Upper lobe of left lung (tissue), 6 donors: ENCODE measurements around the gene HIF3A. TPM values are rescaled to one million over a fixed set of nuclear protein-coding genes. Genes with fewer than 3 reads are reported as not detected.

Experiments
- ATAC-seq, 2 donors: fragments of 200-7000 bp; cut with Tn5 transposase; one replicate each; pipeline ENCODE4 v1.9.1; 2022; ENCODE audit warnings: mild to moderate bottlenecking in 2 of 2, moderate library complexity in 2 of 2; ENCODE audit not compliant: low FRiP score in 2 of 2
- DNase-seq, 2 donors: peaks; one replicate each; pipeline ENCODE4 v3.0.0-alpha.2; 2019 to 2020
- H3K27ac ChIP-seq, 4 donors: fragments of 200-600 bp; sonication (generic); one replicate each; pipeline ENCODE4 v1.5.1; 2016 to 2019
- H3K27me3 ChIP-seq, 4 donors: fragments of 200-600 bp; sonication (generic); one replicate each; pipeline ENCODE4 v1.5.1; 2017 to 2019
- H3K36me3 ChIP-seq, 4 donors: fragments of 200-600 bp; sonication (generic); one replicate each; pipeline ENCODE4 v1.5.1; 2016 to 2019
- H3K4me1 ChIP-seq, 4 donors: fragments of 200-600 bp; sonication (generic); one replicate each; pipeline ENCODE4 v1.5.1; 2018 to 2019
- H3K4me3 ChIP-seq, 4 donors: fragments of 200-600 bp; sonication (generic); one replicate each; pipeline ENCODE4 v1.5.1; 2017 to 2019; ENCODE audit warnings: mild to moderate bottlenecking in 2 of 4, moderate library complexity in 1 of 4
- H3K9me3 ChIP-seq, 4 donors: fragments of 200-600 bp; sonication (generic); one replicate each; pipeline ENCODE4 v1.5.1; 2018 to 2019
- EP300 ChIP-seq, 4 donors: sonication (generic); formaldehyde crosslinking; IDR thresholded peaks; one replicate each; pipeline ENCODE4 v1.5.1; 2017; ENCODE audit warnings: antibody characterized with exemption in 4 of 4, control low read depth in 2 of 4
- POLR2A ChIP-seq, 4 donors: fragments of 450-650 bp; IDR thresholded peaks; one replicate each; pipeline ENCODE4 v1.5.1; 2016 to 2017; ENCODE audit warnings: antibody characterized with exemption in 4 of 4, mild to moderate bottlenecking in 2 of 4
- POLR2AphosphoS5 ChIP-seq, 2 donors: sonication (generic); formaldehyde crosslinking; IDR thresholded peaks; one replicate each; pipeline ENCODE4 v1.5.1; 2017; ENCODE audit warnings: antibody characterized with exemption in 2 of 2
- WGBS, 2 donors: methylation state at CpG; one replicate each; pipeline ENCODE4 v1.1.5; 2017 to 2018; 5-methylcytosine and 5-hydroxymethylcytosine counted together
- total RNA-seq, 6 donors: library from RNA; depleted of rRNA in 4 of 6; stranded (reverse); fragments of >200 nt in 4 of 6; gene quantifications; one replicate each; pipeline versions ENCODE4 v1.1.0 to v1.2.1, GENCODE V29; 2016 to 2021
- TF ChIP-seq, protein P1 (sequence below), 6 experiments: fragments of 450-650 bp in 4 of 6; fragments of 200-600 bp in 2 of 6; sonication (generic) in 2 of 6; IDR thresholded peaks; one replicate each; pipeline ENCODE4 v1.5.1; 2016 to 2019; ENCODE audit warnings: antibody characterized with exemption in 6 of 6
- donor health status: DM: no; HTN: no; CAD: no; lungs with moderate emphysema.
- donor health status: DM: no; HTN: yes; CAD: no; lungs with severe emphysema.

HIF3A gene
- total RNA-seq, 6 donors from 2014 or later, result 42.3 to 1,057 (median 61.3) TPM

DNA sequence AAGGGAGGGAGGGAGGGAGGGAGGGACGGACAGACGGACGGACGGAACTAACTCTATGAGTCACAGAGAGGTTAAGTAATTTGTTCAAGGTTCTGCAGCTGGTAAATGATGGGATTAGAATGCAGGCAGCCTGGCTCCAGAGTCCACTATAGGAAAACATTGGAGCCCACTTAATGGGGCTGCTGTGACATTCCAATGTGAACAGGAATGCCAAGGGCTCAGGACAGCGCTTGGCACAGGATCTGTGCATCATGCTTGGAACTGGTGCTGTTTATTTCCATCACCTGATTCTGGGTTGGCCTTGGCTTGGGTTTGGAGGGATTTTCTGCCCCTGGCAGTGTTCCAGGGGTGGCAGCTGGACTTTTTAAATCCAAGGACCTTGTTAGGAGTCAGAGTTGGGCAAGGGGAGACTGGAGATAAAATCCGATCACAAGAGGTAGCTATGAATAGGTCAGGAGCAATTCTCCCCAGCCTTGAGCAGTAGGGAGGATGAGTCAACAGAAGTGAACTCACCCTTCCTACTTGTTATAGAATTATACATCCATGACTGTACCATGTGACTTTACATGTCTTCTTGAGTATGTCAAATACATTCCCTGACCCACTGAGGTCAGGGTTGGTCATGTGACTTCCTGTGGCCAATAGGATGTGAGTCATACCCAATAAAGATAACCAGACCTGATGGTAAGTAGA, 7.8 kb upstream of the HIF3A start:
- H3K9me3 ChIP-seq, result peaks cover 3 to 15% (median 7%) of the 10 kb centered on the region in 4 donors
- peaks cover 12 to 24% (median 17%) of the 10 kb centered on the region in 4 donors for H3K4me1 ChIP-seq
- H3K27me3 ChIP-seq, result no peaks in the 10 kb centered on the region
- peak in 1 of 2 donors; percentile 35 for DNase-seq
- TF ChIP-seq, protein P1, sequence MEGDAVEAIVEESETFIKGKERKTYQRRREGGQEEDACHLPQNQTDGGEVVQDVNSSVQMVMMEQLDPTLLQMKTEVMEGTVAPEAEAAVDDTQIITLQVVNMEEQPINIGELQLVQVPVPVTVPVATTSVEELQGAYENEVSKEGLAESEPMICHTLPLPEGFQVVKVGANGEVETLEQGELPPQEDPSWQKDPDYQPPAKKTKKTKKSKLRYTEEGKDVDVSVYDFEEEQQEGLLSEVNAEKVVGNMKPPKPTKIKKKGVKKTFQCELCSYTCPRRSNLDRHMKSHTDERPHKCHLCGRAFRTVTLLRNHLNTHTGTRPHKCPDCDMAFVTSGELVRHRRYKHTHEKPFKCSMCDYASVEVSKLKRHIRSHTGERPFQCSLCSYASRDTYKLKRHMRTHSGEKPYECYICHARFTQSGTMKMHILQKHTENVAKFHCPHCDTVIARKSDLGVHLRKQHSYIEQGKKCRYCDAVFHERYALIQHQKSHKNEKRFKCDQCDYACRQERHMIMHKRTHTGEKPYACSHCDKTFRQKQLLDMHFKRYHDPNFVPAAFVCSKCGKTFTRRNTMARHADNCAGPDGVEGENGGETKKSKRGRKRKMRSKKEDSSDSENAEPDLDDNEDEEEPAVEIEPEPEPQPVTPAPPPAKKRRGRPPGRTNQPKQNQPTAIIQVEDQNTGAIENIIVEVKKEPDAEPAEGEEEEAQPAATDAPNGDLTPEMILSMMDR (IDR thresholded peaks at IDR 0.05), result no peak
- TF ChIP-seq POLR2A (IDR thresholded peaks at IDR 0.05) (no peak), EP300 (IDR thresholded peaks at IDR 0.05) (peak in 2 of 4 donors; percentile 36 to 56), POLR2AphosphoS5 (IDR thresholded peaks at IDR 0.05) (peak; percentile 46 to 75)
- H3K4me3 ChIP-seq, result no peak overlapping the region
- WGBS, 2 donors, result 55 to 58% methylated on average over 6 of the region's 6 CpGs
- ATAC-seq, result peak; percentile 14 to 69
- peak overlapping the region; percentile 59 to 79 (median 69) for H3K27ac ChIP-seq
- H3K36me3 ChIP-seq, result no peaks in the 10 kb centered on the region

DNA sequence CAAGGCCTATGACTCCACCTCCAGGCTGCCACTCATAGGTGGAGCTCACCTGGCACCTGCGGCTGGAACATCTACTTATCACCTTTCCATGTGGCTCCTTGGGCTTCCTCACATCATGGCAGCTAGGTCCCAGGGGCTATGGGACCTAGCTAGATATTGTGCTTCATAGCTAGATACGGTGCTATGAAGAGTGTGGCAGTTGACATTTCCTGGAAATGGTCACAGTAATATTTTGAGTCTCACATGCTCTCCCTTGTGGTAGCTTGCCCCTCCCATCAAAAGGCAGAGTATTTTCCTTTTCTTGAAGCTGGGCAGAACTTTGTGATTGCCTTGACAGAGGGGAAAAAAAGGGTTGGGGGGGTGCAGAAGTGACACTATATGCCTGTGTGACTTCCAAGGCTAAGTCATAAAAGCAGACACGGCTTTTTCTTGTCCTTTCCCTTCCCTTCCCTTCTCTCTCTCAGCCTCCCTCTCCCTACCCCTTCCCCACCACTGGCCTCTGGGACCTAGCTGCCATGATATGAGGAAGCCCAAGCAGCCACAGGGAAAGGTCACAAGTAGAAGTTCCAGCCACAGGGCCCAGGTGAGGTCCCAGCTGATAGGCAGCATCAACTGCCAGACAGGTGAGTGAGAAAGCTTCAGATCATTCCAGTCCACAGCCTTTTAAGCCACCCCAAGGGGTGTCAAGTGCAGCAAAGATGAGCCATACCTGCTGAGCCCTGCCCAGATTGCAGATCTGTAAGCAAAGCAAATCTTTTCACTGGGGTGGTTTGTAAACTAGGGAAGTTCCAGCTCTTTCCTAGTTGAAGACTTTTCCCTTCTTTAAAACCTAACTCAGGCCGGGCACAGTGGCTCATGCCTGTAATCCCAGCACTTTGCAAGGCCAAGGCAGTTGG, 6.9 kb upstream of the HIF3A start:
- peaks cover 3 to 15% (median 7%) of the 10 kb centered on the region in 4 donors for H3K9me3 ChIP-seq
- H3K27me3 ChIP-seq, result no peaks in the 10 kb centered on the region
- H3K4me3 ChIP-seq, result no peak overlapping the region
- H3K36me3 ChIP-seq, result no peaks in the 10 kb centered on the region
- 65% methylated on average over 4 of the region's 4 CpGs for WGBS, 2 donors
- ATAC-seq (no peak), DNase-seq (no peak)
- peaks cover 3 to 14% (median 8%) of the 10 kb centered on the region in 4 donors for H3K4me1 ChIP-seq
- peak overlapping the region; percentile 49 to 78 (median 60) for H3K27ac ChIP-seq
- no peak for TF ChIP-seq POLR2AphosphoS5 (IDR thresholded peaks at IDR 0.05)

DNA sequence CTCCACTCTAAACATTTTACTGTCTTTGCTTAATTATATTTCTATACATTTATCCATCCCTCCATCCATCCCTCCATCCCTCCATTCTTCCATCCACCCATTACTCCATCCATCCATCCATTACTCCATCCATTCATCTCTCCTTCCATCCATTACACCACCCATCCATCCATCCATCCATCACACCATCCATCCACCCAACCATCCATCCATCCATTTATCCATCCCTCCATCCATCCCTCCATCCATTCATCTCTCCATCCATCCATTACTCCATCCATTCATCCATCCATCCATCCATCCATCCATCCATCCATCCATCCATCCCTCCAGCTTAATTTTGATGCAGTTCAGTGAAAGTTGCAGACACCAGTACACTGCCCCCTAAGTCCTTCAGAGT, 5.0 kb upstream of the HIF3A start:
- Histone ChIP-seq H3K27me3 (no peaks in the 10 kb centered on the region), H3K4me3 (no peak overlapping the region), H3K36me3 (no peaks in the 10 kb centered on the region), H3K4me1 (peaks cover 9 to 24% (median 18%) of the 10 kb centered on the region in 4 donors), H3K27ac (no peak overlapping the region), H3K9me3 (peaks cover 3 to 15% (median 7%) of the 10 kb centered on the region in 4 donors)
- ATAC-seq (no peak), DNase-seq (no peak)
- TF ChIP-seq POLR2AphosphoS5 (IDR thresholded peaks at IDR 0.05) (no peak), POLR2A (IDR thresholded peaks at IDR 0.05) (no peak), EP300 (IDR thresholded peaks at IDR 0.05) (no peak)
- TF ChIP-seq, protein P1 (IDR thresholded peaks at IDR 0.05), result no peak

DNA sequence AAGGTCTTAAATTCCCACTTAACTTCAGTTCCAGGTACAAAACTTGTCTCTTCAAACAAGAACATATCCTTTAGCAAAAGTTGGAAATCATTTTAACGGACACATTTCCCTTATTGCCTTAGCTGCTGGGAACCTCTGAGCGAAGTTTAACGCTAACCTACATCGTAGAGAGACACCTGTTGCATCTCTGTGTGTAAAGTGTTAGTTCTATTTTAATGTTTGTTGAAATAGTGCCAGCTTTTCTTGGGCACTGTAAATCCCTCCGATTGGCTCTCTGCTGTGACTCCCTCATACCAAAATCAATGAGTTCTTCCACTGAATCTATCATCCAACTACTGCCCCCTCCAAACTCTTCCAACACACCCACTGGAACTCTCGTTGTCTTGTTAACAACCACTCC, 2.3 kb upstream of the HIF3A start:
- ATAC-seq, result no peak
- Histone ChIP-seq H3K36me3 (no peaks in the 10 kb centered on the region), H3K4me3 (no peak overlapping the region), H3K27me3 (no peaks in the 10 kb centered on the region), H3K27ac (no peak overlapping the region), H3K9me3 (peaks cover 3 to 15% (median 7%) of the 10 kb centered on the region in 4 donors), H3K4me1 (peaks cover 31 to 43% (median 34%) of the 10 kb centered on the region in 4 donors)
- DNase-seq, result no peak
- WGBS, 2 donors, result 83 to 88% methylated on average over 6 of the region's 6 CpGs
- no peak for TF ChIP-seq POLR2AphosphoS5 (IDR thresholded peaks at IDR 0.05)
- TF ChIP-seq EP300 (IDR thresholded peaks at IDR 0.05), result no peak
- TF ChIP-seq POLR2A (IDR thresholded peaks at IDR 0.05), result no peak
- TF ChIP-seq, protein P1 (IDR thresholded peaks at IDR 0.05), result no peak
